Subcutaneous adipose tissue (tissue), 4 donors: Measurements from ENCODE around the gene NECTIN1. TPM values are rescaled to one million over a fixed set of nuclear protein-coding genes. Genes with fewer than 3 reads are reported as not detected.

Experiments used
- CTCF ChIP-seq: fragments of 450-650 bp; IDR thresholded peaks from one replicate; pipeline ENCODE4 v1.5.1; 2016; ENCODE audit warnings: low read depth, mild to moderate bottlenecking, control low read depth, antibody characterized with exemption, moderate library complexity
- total RNA-seq, 4 donors: library from RNA; depleted of rRNA; stranded (reverse); fragments of >200 nt; gene quantifications; one replicate each; pipeline ENCODE4 v1.1.0, GENCODE V29; 2016

Gene NECTIN1
- total RNA-seq, 4 donors from 2014 or later = 1.7 to 4.1 (median 2.5) TPM

GRCh38 chr11:119722281-119722794 is 6.7 kb downstream of the NECTIN1 start:
- no peak for TF ChIP-seq CTCF

- TF ChIP-seq CTCF = no peak
Measured at GRCh38 chr11:119721129-119722120, 7.6 kb downstream of the NECTIN1 start.

- TF ChIP-seq CTCF = no peak
Measured at GRCh38 chr11:119720311-119720913, 8.6 kb downstream of the NECTIN1 start.

- TF ChIP-seq CTCF = no peak
Measured at GRCh38 chr11:119717839-119718534, 11.0 kb downstream of the NECTIN1 start.

GRCh38 chr11:119716582-119717498 is 12.2 kb downstream of the NECTIN1 start:
- no peak for TF ChIP-seq CTCF

GRCh38 chr11:119714590-119714989 is 14.4 kb downstream of the NECTIN1 start:
- TF ChIP-seq CTCF = no peak
